ENCODE results near the gene CALHM4. TPM values are rescaled to one million over a fixed set of nuclear protein-coding genes. Genes with fewer than 3 reads are reported as not detected.
A peak's percentile ranks its signal among the peaks of the same experiment; 100 is the strongest.

Gene CALHM4
- polyA plus RNA-seq, 1 of the 3 experiments (the other 2 are of a cell fraction), result not detected

DNA sequence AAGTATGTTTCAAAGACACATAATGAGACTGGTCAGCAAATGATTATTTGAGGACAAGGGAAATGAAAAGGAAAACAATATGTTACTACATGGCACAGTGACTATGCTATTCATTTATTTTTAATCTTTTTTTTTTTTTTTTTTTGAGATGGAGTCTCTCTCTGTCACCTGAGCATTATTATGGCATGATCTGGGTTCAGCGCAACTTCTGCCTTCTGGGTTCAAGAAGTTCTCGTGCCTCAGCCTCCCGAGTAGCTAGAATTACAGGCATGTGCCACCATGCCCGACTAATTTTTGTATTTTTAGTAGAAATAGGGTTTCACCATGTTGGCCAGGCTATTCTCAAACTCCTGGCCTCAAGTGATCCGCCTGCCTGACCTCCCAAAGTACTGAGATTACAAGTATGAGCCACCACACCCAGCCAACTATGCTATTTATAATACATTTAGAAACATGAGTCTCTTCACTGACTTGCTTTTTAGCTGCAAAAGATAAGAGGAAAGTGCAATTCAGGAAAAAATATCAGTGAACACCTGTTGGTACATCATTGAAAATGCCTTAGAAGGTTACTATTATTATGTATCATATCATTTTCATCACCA, 3.4 kb downstream of the CALHM4 start:
- WGBS (ENCODE audit: low lambda C conversion rate), result 86% methylated on average over 5 of the region's 5 CpGs
- no peak overlapping the region for H3K9ac ChIP-seq
- peaks cover 2 to 28% of the 10 kb centered on the region in 2 experiments; a peak in 3 of 4 replicates for H3K4me1 ChIP-seq (ENCODE audit: control insufficient read depth in 1 of 2, insufficient read depth in 2 of 2, low read depth in 1 of 2, low read length in 1 of 2)
- H3F3A ChIP-seq (replicated peaks; ENCODE audit: insufficient read depth), result peaks cover 36% of the 10 kb centered on the region
- no peak overlapping the region for H3K4me3 ChIP-seq (ENCODE audit: low read depth in 2 of 2, low read length in 1 of 2)
- TF ChIP-seq YY1 (IDR thresholded peaks at IDR 0.05; ENCODE audit: low read depth) (no peak), REST (IDR thresholded peaks at IDR 0.05; ENCODE audit: low read depth, low read length) (no peak), CHD2 (IDR thresholded peaks at IDR 0.05; ENCODE audit: low read length, partially characterized antibody) (no peak), RFX5 (IDR thresholded peaks at IDR 0.05; ENCODE audit: low read length) (no peak), MXI1 (IDR thresholded peaks at IDR 0.05; ENCODE audit: low read depth, low read length) (no peak), TAF1 (IDR thresholded peaks at IDR 0.05; ENCODE audit: borderline replicate concordance, low read depth, low read length) (no peak), RCOR1 (IDR thresholded peaks at IDR 0.05; ENCODE audit: low read length) (no peak), POLR2AphosphoS5 (IDR thresholded peaks at IDR 0.05; ENCODE audit: low read depth, low read length) (no peak), ELF1 (IDR thresholded peaks at IDR 0.05) (no peak), RAD21 (IDR thresholded peaks at IDR 0.05; ENCODE audit: low read length) (no peak), GATA2 (CRISPR knock-in tag; IDR thresholded peaks at IDR 0.05) (no peak), EP300 (IDR thresholded peaks at IDR 0.05; ENCODE audit: borderline replicate concordance in 1 of 2, low read depth in 1 of 2, low read length in 1 of 2) (no peak)
- TF ChIP-seq, protein P1, sequence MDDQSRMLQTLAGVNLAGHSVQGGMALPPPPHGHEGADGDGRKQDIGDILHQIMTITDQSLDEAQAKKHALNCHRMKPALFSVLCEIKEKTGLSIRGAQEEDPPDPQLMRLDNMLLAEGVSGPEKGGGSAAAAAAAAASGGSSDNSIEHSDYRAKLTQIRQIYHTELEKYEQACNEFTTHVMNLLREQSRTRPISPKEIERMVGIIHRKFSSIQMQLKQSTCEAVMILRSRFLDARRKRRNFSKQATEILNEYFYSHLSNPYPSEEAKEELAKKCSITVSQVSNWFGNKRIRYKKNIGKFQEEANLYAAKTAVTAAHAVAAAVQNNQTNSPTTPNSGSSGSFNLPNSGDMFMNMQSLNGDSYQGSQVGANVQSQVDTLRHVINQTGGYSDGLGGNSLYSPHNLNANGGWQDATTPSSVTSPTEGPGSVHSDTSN (IDR thresholded peaks at IDR 0.05), result no peak
- TF ChIP-seq, protein P2, sequence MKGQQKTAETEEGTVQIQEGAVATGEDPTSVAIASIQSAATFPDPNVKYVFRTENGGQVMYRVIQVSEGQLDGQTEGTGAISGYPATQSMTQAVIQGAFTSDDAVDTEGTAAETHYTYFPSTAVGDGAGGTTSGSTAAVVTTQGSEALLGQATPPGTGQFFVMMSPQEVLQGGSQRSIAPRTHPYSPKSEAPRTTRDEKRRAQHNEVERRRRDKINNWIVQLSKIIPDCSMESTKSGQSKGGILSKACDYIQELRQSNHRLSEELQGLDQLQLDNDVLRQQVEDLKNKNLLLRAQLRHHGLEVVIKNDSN (IDR thresholded peaks at IDR 0.05; ENCODE audit: borderline replicate concordance, low read depth), result no peak
- TF ChIP-seq, protein P3, sequence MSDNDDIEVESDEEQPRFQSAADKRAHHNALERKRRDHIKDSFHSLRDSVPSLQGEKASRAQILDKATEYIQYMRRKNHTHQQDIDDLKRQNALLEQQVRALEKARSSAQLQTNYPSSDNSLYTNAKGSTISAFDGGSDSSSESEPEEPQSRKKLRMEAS (IDR thresholded peaks at IDR 0.05; ENCODE audit: low read depth), result no peak
- TF ChIP-seq, protein P4, sequence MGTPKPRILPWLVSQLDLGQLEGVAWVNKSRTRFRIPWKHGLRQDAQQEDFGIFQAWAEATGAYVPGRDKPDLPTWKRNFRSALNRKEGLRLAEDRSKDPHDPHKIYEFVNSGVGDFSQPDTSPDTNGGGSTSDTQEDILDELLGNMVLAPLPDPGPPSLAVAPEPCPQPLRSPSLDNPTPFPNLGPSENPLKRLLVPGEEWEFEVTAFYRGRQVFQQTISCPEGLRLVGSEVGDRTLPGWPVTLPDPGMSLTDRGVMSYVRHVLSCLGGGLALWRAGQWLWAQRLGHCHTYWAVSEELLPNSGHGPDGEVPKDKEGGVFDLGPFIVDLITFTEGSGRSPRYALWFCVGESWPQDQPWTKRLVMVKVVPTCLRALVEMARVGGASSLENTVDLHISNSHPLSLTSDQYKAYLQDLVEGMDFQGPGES (IDR thresholded peaks at IDR 0.05; ENCODE audit: low read depth, low read length), result no peak
- no peaks in the 10 kb centered on the region for H3K27me3 ChIP-seq (ENCODE audit: insufficient read depth)
- ChIA-PET POLR2A (no interaction called here), CTCF (interaction anchor here (2.0 to 5.0 kb wide), 2 partner anchors 269 kb away, joined by 8 to 58 read pairs; no protein-coding TSS in a partner anchor)
- peak overlapping the region; percentile 20 to 79; a peak in 3 of 4 replicates for H3K27ac ChIP-seq (ENCODE audit: low read depth in 2 of 2, low read length in 1 of 2)
- no peaks in the 10 kb centered on the region for H3K9me2 ChIP-seq
- H3K4me2 ChIP-seq, result no peak overlapping the region
- peak overlapping the region; percentile 61; the same call in 1 of the 2 replicates for H2AFZ ChIP-seq (ENCODE audit: low read depth)
- DNase-seq, result no peak
- H3K36me3 ChIP-seq (replicated peaks in 1 of 2; ENCODE audit: control insufficient read depth in 1 of 2, insufficient read depth in 2 of 2, low read length in 1 of 2), result no peaks in the 10 kb centered on the region
- no peaks in the 10 kb centered on the region for H3K79me2 ChIP-seq (ENCODE audit: insufficient read depth)
- no peaks in the 10 kb centered on the region for H3K9me3 ChIP-seq
- H4K20me1 ChIP-seq (ENCODE audit: insufficient read depth), result no peaks in the 10 kb centered on the region
